Panc1 (cell line): ENCODE data around the gene ZNF710. TPM values are rescaled to one million over a fixed set of nuclear protein-coding genes. Genes with fewer than 3 reads are reported as not detected.
A peak's percentile ranks its signal among the peaks of the same experiment; 100 is the strongest.

ENCODE experiments used
- ATAC-seq: fragments of 200-7000 bp; cut with Tn5 transposase; 2 replicates; pipeline ENCODE4 v1.9.1; 2020; ENCODE audit warnings: mild to moderate bottlenecking, moderate library complexity
- BruUV-seq: library from RNA; stranded (reverse); fragments of 400-500 nt; replicated peaks from 2 replicates; lab custom pipeline; 2021; lab: Mats Ljungman, UMichigan
- CTCF ChIA-PET: fragments of 300-600 bp; sonication (Branson Sonifier 250); formaldehyde crosslinking; loops from one replicate; lab custom pipeline; 2022; ENCODE audit warnings: antibody characterized with exemption; lab: Charles Lee
- POLR2A ChIA-PET: fragments of 300-600 bp; sonication (Branson Sonifier 250); formaldehyde crosslinking; loops from one replicate; lab custom pipeline; 2022; ENCODE audit warnings: antibody characterized with exemption; lab: Charles Lee
- DNase-seq: peaks from one replicate; pipeline ENCODE4 v3.0.0-alpha.2; 2010; ENCODE audit warnings: low read depth, low spot score
- H3K27ac ChIP-seq: 2 replicates; pipeline ENCODE4 v1.5.1; 2011; ENCODE audit warnings: mild to moderate bottlenecking, low read length, inconsistent platforms
- H3K27me3 ChIP-seq: fragments of 200-500 bp; sonication (Bioruptor generic); 2 replicates; pipeline ENCODE4 v1.6.0; 2014; ENCODE audit warnings: low read length, inconsistent platforms; ENCODE audit not compliant: control insufficient read depth, insufficient read depth
- H3K36me3 ChIP-seq: fragments of 200-500 bp; sonication (Bioruptor generic); 2 replicates; pipeline ENCODE4 v1.5.1; 2014; ENCODE audit warnings: inconsistent platforms, mild to moderate bottlenecking, low read length, moderate library complexity; ENCODE audit not compliant: control insufficient read depth, insufficient read depth
- H3K4me1 ChIP-seq: 2 replicates; pipeline ENCODE4 v1.5.1; 2011; ENCODE audit warnings: inconsistent platforms, mild to moderate bottlenecking, low read length, moderate library complexity; ENCODE audit not compliant: control insufficient read depth, insufficient read depth
- H3K4me3 ChIP-seq, 2 experiments: 2 replicates each; pipeline ENCODE4 v1.5.1; 2011 to 2012; ENCODE audit warnings: low read depth in 2 of 2, low read length in 2 of 2, mild to moderate bottlenecking in 2 of 2, inconsistent platforms in 1 of 2, moderate library complexity in 1 of 2
- H3K9me3 ChIP-seq: fragments of 200-500 bp; sonication (Bioruptor generic); 2 replicates; pipeline ENCODE4 v1.5.1; 2014; ENCODE audit warnings: low read depth, mild to moderate bottlenecking, inconsistent platforms, low read length, moderate library complexity; ENCODE audit not compliant: control insufficient read depth, insufficient read depth
- CTCF ChIP-seq: fragments of 450-650 bp; IDR thresholded peaks from 2 replicates; pipeline ENCODE4 v1.5.1; 2017; ENCODE audit warnings: mild to moderate bottlenecking
- POLR2AphosphoS5 ChIP-seq: IDR thresholded peaks from 2 replicates; pipeline ENCODE4 v1.6.1; 2012; ENCODE audit warnings: mild to moderate bottlenecking, low read depth, low read length, moderate library complexity
- REST ChIP-seq, 2 experiments: IDR thresholded peaks; 2 replicates each; pipeline ENCODE4 v1.6.1; 2011 to 2012; ENCODE audit warnings: low read depth in 2 of 2, control low read depth in 1 of 2, low read length in 1 of 2, mild to moderate bottlenecking in 1 of 2, moderate library complexity in 1 of 2; ENCODE audit not compliant: insufficient read depth in 1 of 2
- SIN3A ChIP-seq: IDR thresholded peaks from 2 replicates; pipeline ENCODE4 v1.6.1; 2012; ENCODE audit warnings: low read depth, mild to moderate bottlenecking, low read length, moderate library complexity, borderline replicate concordance; ENCODE audit not compliant: insufficient read depth
- TCF7L2 ChIP-seq: IDR thresholded peaks from 2 replicates; pipeline ENCODE4 v1.6.1; 2011; ENCODE audit warnings: mild to moderate bottlenecking, low read depth, low read length, inconsistent platforms
- in situ Hi-C: cut with HindIII; loops from 2 replicates; pipeline ENCODE4 v1.10.0; 2016; ENCODE audit warnings: low sequenced_read_pairs, low pct_unique_long_range_greater_than_20kb
- intact Hi-C: fragments of 100-400 bp; cut with micrococcal nuclease; formaldehyde crosslinking; loops from one replicate; pipeline ENCODE4 v1.10.0; 2022; ENCODE audit not compliant: unreplicated experiment
- total RNA-seq: library from RNA; stranded (reverse); gene quantifications from one replicate; pipeline ENCODE4 v1.2.1, GENCODE V29; 2021; ENCODE audit not compliant: unreplicated experiment

Gene ZNF710
- total RNA-seq, 1 experiment from 2014 or later = 15.8 TPM

- intact Hi-C loops (no loop called here), in situ Hi-C loops (no loop called here)
- no peaks in the 10 kb centered on the region for H3K36me3 ChIP-seq
- H3K9me3 ChIP-seq = peaks cover 6% of the 10 kb centered on the region; the same call in 1 of the 2 replicates
- ATAC-seq (0 out of 2 replicates have a peak, but pooled peaks have one; percentile 38), DNase-seq (no peak)
- H3K4me1 ChIP-seq = 0 out of 2 replicates have a peak, but pooled peaks cover 2% of the 10 kb centered on the region
- no TSS peak for BruUV-seq
- H3K27ac ChIP-seq = no peak overlapping the region
- ChIA-PET CTCF (no interaction called here), POLR2A (no interaction called here)
- H3K4me3 ChIP-seq = no peak overlapping the region
- TF ChIP-seq POLR2AphosphoS5 (no peak), REST (IDR thresholded peaks at IDR 0.05; ENCODE audit: insufficient read depth in 1 of 2, low read depth in 2 of 2, low read length in 1 of 2) (no peak), SIN3A (no peak), TCF7L2 (no peak), CTCF (no peak)
- no peaks in the 10 kb centered on the region for H3K27me3 ChIP-seq
Measured at GRCh38 chr15:90015749-90016148, 14.6 kb downstream of the ZNF710 start.

- BruUV-seq = no TSS peak
- H3K4me1 ChIP-seq = 0 out of 2 replicates have a peak, but pooled peaks cover 2% of the 10 kb centered on the region
- DNase-seq (no peak), ATAC-seq (0 out of 2 replicates have a peak, but pooled peaks have one; percentile 18)
- in situ Hi-C loops (no loop called here), intact Hi-C loops (no loop called here)
- no peak overlapping the region for H3K4me3 ChIP-seq
- H3K9me3 ChIP-seq = peaks cover under 1% of the 10 kb centered on the region; the same call in 1 of the 2 replicates
- TF ChIP-seq POLR2AphosphoS5 (no peak), REST (IDR thresholded peaks at IDR 0.05; ENCODE audit: insufficient read depth in 1 of 2, low read depth in 2 of 2, low read length in 1 of 2) (no peak), TCF7L2 (peak; percentile 62)
- ChIA-PET POLR2A (interaction anchor here (0.7 kb wide), 1 partner anchor 80 kb away, joined by 4 read pairs; no protein-coding TSS in a partner anchor), CTCF (no interaction called here)
- H3K27me3 ChIP-seq = no peaks in the 10 kb centered on the region
- no peaks in the 10 kb centered on the region for H3K36me3 ChIP-seq
- no peak overlapping the region for H3K27ac ChIP-seq
Measured at GRCh38 chr15:90016721-90017120, 15.6 kb downstream of the ZNF710 start.
